GM12878 (cell line): ENCODE results near the gene ABCC11. TPM values are rescaled to one million over a fixed set of nuclear protein-coding genes. Genes with fewer than 3 reads are reported as not detected.

ENCODE experiments used
- BACH1 ChIP-seq: fragments of 450-650 bp; IDR thresholded peaks from 2 replicates; pipeline ENCODE4 v1.6.1; 2017; ENCODE audit warnings: mild to moderate bottlenecking, borderline replicate concordance
- BHLHE40 ChIP-seq, 2 experiments: fragments of 450-650 bp in 1 of 2; IDR thresholded peaks; 2 replicates each; pipeline ENCODE4 v1.6.1; 2011 to 2017; ENCODE audit warnings: low read depth in 2 of 2, borderline replicate concordance in 1 of 2, improper control_type of control experiment in 1 of 2, low read length in 1 of 2, mild to moderate bottlenecking in 1 of 2
- BRCA1 ChIP-seq: IDR thresholded peaks from 2 replicates; pipeline ENCODE4 v1.6.1; 2011; ENCODE audit warnings: low read depth, low read length, improper control_type of control experiment
- CEBPB ChIP-seq, 2 experiments: fragments of 150-350 bp in 1 of 2; IDR thresholded peaks; 2 replicates each; pipeline ENCODE4 v1.6.1; 2012 to 2014; ENCODE audit warnings: low read depth in 2 of 2, low read length in 2 of 2, borderline replicate concordance in 1 of 2, inconsistent platforms in 1 of 2
- POU2F2 ChIP-seq: IDR thresholded peaks from 3 replicates; pipeline ENCODE4 v1.6.1; 2011; ENCODE audit warnings: low read depth, mild to moderate bottlenecking, low read length, borderline replicate concordance
- RBBP5 ChIP-seq: fragments of 200-600 bp; sonication (generic); conservative IDR thresholded peaks from 2 replicates; pipeline ENCODE4 v1.6.1; 2016
- RELA ChIP-seq: fragments of 450-650 bp; IDR thresholded peaks from 2 replicates; pipeline ENCODE4 v1.8.0; 2014; ENCODE audit warnings: borderline replicate concordance; ENCODE audit not compliant: partially characterized antibody
- RUNX3 ChIP-seq: IDR thresholded peaks from 2 replicates; pipeline ENCODE4 v1.6.1; 2012; ENCODE audit warnings: low read length, inconsistent platforms
- YY1 ChIP-seq: IDR thresholded peaks from 2 replicates; pipeline ENCODE4 v1.6.1; 2011; ENCODE audit warnings: low read depth, mild to moderate bottlenecking, low read length
- ZBTB4 ChIP-seq: fragments of 450-650 bp; formaldehyde crosslinking; IDR thresholded peaks from 2 replicates; pipeline ENCODE4 v1.4.0; 2022; ENCODE audit warnings: mild to moderate bottlenecking, moderate library complexity
- ZBTB40 ChIP-seq: fragments of 450-650 bp; IDR thresholded peaks from 2 replicates; pipeline ENCODE4 v1.6.1; 2016; ENCODE audit warnings: mild to moderate bottlenecking, moderate library complexity, borderline replicate concordance
- polyA plus RNA-seq, 11 experiments: library from polyadenylated mRNA; depleted of rRNA in 4 of 11; unstranded in 6 of 11; stranded (reverse) in 5 of 11; fragments of >200 nt; fragmentation: Nextera tagmentation in 4 of 11; fragmentation: Illumina TruSeq in 1 of 11; extraction: Ambion mirVana in 4 of 11; extraction: Trizol in 1 of 11; gene quantifications; 1 replicate in 1 of 11; 2 replicates in 10 of 11; pipeline versions ENCODE4 v1.2.1 to v1.2.3, GENCODE V29; 2011 to 2016; ENCODE audit warnings: inconsistent platforms in 2 of 11, missing spikeins in 2 of 11, low read depth in 1 of 11
- total RNA-seq, 4 experiments: library from RNA; depleted of rRNA in 3 of 4; stranded (reverse); fragments of >200 nt in 3 of 4; fragmentation: Illumina TruSeq in 1 of 4; extraction: Trizol in 1 of 4; gene quantifications; 2 replicates each; pipeline versions ENCODE4 v1.2.1 to v1.2.3, GENCODE V29; 2013 to 2021

ABCC11 gene
- total and polyA plus RNA-seq, 10 of the 15 experiments (the other 5 are each of a cell fraction or from before 2014, with no cell fraction given), result 0.04 to 0.20 (median 0.10) TPM; not detected in 6

GRCh38 chr16:48156790-48157209, 90.5 kb downstream of the ABCC11 start (continued):
- TF ChIP-seq ZBTB4 (CRISPR knock-in tag) (no peak), POU2F2 (0 out of 3 replicates have a peak, but pooled peaks have one; percentile 8), RBBP5 (no peak), BRCA1 (no peak), ZBTB40 (no peak), RELA (no peak), YY1 (0 out of 2 replicates have a peak, but pooled peaks have one; percentile 36), CEBPB (IDR thresholded peaks at IDR 0.05; ENCODE audit: borderline replicate concordance in 1 of 2, low read depth in 2 of 2, low read length in 2 of 2) (no peak), BHLHE40 (IDR thresholded peaks at IDR 0.05; ENCODE audit: borderline replicate concordance in 1 of 2, low read depth in 2 of 2, low read length in 1 of 2) (peak; percentile 70 to 81), RUNX3 (no peak), BACH1 (no peak)
